SK-N-SH treated with all-trans-retinoic acid at 6 μM for 48 hours (cell line): ENCODE measurements around the gene PRUNE2.

ENCODE experiments used
- ATAC-seq: fragments of 200-7000 bp; cut with Tn5 transposase; 3 replicates; pipeline ENCODE4 v1.9.1; 2020; ENCODE audit warnings: mild to moderate bottlenecking, moderate library complexity
- ARNTL ChIP-seq: fragments of 450-650 bp; formaldehyde crosslinking; IDR thresholded peaks from 2 replicates; pipeline ENCODE4 v1.5.0; 2020; ENCODE audit warnings: low read depth, mild to moderate bottlenecking, moderate library complexity, borderline replicate concordance
- BACH2 ChIP-seq: fragments of 250-450 bp; sonication (Bioruptor Pico); IDR thresholded peaks from 2 replicates; pipeline ENCODE4 v1.9.0; 2021; ENCODE audit warnings: mild to moderate bottlenecking, borderline replicate concordance
- CSDC2 ChIP-seq: fragments of 250-450 bp; sonication (Bioruptor Pico); IDR thresholded peaks from 2 replicates; pipeline ENCODE4 v1.5.0; 2020; ENCODE audit warnings: mild to moderate bottlenecking, moderate library complexity
- ESRRG ChIP-seq: fragments of 250-450 bp; sonication (Bioruptor Pico); IDR thresholded peaks from 2 replicates; pipeline ENCODE4 v1.6.1; 2021; ENCODE audit warnings: mild to moderate bottlenecking
- RARB ChIP-seq: fragments of 250-450 bp; sonication (Bioruptor Pico); IDR thresholded peaks from 2 replicates; pipeline ENCODE4 v1.8.0; 2021; ENCODE audit warnings: mild to moderate bottlenecking, moderate library complexity
- TOX ChIP-seq: fragments of 250-450 bp; sonication (Bioruptor Pico); IDR thresholded peaks from 2 replicates; pipeline ENCODE4 v1.8.0; 2021; ENCODE audit warnings: mild to moderate bottlenecking, moderate library complexity, borderline replicate concordance
- ZFP30 ChIP-seq: fragments of 450-650 bp; formaldehyde crosslinking; IDR thresholded peaks from 2 replicates; pipeline ENCODE4 v1.5.0; 2022; ENCODE audit warnings: mild to moderate bottlenecking, moderate library complexity
- ZNF565 ChIP-seq: fragments of 450-650 bp; formaldehyde crosslinking; conservative IDR thresholded peaks from 2 replicates; pipeline ENCODE4 v1.5.0; 2020; ENCODE audit warnings: low read depth, mild to moderate bottlenecking, moderate library complexity
- ZNF8 ChIP-seq: fragments of 450-650 bp; formaldehyde crosslinking; IDR thresholded peaks from 2 replicates; pipeline ENCODE4 v1.5.0; 2020; ENCODE audit warnings: mild to moderate bottlenecking, moderate library complexity
- TF ChIP-seq, protein P1 (sequence below): fragments of 250-450 bp; sonication (Bioruptor Pico); IDR thresholded peaks from 2 replicates; pipeline ENCODE4 v1.5.1; 2021; ENCODE audit warnings: mild to moderate bottlenecking, moderate library complexity
- TF ChIP-seq, protein P2 (sequence below): fragments of 250-450 bp; sonication (Bioruptor Pico); IDR thresholded peaks from 2 replicates; pipeline ENCODE4 v1.5.1; 2020; ENCODE audit warnings: low read depth, mild to moderate bottlenecking, moderate library complexity
- TF ChIP-seq, protein P3 (sequence below): fragments of 250-450 bp; sonication (Bioruptor Pico); IDR thresholded peaks from 2 replicates; pipeline ENCODE4 v1.8.0; 2020; ENCODE audit warnings: mild to moderate bottlenecking, moderate library complexity, borderline replicate concordance
- TF ChIP-seq, protein P4 (sequence below): fragments of 250-450 bp; sonication (Bioruptor Pico); IDR thresholded peaks from 2 replicates; pipeline ENCODE4 v1.8.0; 2021; ENCODE audit warnings: low read depth, mild to moderate bottlenecking, moderate library complexity, borderline replicate concordance
- TF ChIP-seq, protein P5 (sequence below): fragments of 250-450 bp; sonication (Bioruptor Pico); IDR thresholded peaks from 2 replicates; pipeline ENCODE4 v1.5.0; 2020; ENCODE audit warnings: mild to moderate bottlenecking, moderate library complexity

The PRUNE2 gene

DNA sequence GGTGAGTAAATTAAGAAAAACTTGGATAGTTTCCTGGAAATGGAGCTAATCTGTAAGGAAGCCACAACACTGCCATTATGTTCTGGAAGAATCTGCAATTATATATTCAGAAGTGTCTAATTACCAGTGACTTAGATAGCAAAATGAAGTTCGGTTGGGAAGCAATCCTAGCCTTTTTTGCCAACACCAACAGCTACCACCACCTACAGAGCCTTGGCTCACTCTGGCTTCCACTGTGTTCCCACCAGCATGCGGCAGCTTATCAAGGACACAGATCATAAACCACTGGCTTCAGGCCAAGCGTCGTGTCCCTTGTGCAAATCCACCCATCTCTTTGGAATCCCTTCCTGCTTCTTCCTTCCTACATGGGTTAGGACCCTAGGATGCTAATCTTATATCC is 259.7 kb downstream of the PRUNE2 start:
- TF ChIP-seq, protein P1, sequence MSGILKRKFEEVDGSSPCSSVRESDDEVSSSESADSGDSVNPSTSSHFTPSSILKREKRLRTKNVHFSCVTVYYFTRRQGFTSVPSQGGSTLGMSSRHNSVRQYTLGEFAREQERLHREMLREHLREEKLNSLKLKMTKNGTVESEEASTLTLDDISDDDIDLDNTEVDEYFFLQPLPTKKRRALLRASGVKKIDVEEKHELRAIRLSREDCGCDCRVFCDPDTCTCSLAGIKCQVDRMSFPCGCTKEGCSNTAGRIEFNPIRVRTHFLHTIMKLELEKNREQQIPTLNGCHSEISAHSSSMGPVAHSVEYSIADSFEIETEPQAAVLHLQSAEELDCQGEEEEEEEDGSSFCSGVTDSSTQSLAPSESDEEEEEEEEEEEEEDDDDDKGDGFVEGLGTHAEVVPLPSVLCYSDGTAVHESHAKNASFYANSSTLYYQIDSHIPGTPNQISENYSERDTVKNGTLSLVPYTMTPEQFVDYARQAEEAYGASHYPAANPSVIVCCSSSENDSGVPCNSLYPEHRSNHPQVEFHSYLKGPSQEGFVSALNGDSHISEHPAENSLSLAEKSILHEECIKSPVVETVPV (CRISPR knock-in tag) = no peak
- no peak for TF ChIP-seq ZNF8 (CRISPR knock-in tag)
- TF ChIP-seq, protein P2, sequence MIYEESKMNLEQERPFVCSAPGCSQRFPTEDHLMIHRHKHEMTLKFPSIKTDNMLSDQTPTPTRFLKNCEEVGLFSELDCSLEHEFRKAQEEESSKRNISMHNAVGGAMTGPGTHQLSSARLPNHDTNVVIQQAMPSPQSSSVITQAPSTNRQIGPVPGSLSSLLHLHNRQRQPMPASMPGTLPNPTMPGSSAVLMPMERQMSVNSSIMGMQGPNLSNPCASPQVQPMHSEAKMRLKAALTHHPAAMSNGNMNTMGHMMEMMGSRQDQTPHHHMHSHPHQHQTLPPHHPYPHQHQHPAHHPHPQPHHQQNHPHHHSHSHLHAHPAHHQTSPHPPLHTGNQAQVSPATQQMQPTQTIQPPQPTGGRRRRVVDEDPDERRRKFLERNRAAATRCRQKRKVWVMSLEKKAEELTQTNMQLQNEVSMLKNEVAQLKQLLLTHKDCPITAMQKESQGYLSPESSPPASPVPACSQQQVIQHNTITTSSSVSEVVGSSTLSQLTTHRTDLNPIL = no peak
- TF ChIP-seq, protein P3, sequence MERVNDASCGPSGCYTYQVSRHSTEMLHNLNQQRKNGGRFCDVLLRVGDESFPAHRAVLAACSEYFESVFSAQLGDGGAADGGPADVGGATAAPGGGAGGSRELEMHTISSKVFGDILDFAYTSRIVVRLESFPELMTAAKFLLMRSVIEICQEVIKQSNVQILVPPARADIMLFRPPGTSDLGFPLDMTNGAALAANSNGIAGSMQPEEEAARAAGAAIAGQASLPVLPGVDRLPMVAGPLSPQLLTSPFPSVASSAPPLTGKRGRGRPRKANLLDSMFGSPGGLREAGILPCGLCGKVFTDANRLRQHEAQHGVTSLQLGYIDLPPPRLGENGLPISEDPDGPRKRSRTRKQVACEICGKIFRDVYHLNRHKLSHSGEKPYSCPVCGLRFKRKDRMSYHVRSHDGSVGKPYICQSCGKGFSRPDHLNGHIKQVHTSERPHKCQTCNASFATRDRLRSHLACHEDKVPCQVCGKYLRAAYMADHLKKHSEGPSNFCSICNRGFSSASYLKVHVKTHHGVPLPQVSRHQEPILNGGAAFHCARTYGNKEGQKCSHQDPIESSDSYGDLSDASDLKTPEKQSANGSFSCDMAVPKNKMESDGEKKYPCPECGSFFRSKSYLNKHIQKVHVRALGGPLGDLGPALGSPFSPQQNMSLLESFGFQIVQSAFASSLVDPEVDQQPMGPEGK (CRISPR knock-in tag) = no peak
- no peak for TF ChIP-seq BACH2 (CRISPR knock-in tag)
- no peak for TF ChIP-seq RARB (CRISPR knock-in tag)
- TF ChIP-seq, protein P4, sequence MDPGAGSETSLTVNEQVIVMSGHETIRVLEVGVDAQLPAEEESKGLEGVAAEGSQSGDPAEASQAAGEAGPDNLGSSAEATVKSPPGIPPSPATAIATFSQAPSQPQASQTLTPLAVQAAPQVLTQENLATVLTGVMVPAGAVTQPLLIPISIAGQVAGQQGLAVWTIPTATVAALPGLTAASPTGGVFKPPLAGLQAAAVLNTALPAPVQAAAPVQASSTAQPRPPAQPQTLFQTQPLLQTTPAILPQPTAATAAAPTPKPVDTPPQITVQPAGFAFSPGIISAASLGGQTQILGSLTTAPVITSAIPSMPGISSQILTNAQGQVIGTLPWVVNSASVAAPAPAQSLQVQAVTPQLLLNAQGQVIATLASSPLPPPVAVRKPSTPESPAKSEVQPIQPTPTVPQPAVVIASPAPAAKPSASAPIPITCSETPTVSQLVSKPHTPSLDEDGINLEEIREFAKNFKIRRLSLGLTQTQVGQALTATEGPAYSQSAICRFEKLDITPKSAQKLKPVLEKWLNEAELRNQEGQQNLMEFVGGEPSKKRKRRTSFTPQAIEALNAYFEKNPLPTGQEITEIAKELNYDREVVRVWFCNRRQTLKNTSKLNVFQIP (CRISPR knock-in tag) = no peak
- TF ChIP-seq TOX (CRISPR knock-in tag) = no peak
- TF ChIP-seq ZFP30 (CRISPR knock-in tag) = no peak
- no peak for TF ChIP-seq ESRRG
- no peak for TF ChIP-seq ZNF565 (CRISPR knock-in tag)
- ATAC-seq = no peak

DNA sequence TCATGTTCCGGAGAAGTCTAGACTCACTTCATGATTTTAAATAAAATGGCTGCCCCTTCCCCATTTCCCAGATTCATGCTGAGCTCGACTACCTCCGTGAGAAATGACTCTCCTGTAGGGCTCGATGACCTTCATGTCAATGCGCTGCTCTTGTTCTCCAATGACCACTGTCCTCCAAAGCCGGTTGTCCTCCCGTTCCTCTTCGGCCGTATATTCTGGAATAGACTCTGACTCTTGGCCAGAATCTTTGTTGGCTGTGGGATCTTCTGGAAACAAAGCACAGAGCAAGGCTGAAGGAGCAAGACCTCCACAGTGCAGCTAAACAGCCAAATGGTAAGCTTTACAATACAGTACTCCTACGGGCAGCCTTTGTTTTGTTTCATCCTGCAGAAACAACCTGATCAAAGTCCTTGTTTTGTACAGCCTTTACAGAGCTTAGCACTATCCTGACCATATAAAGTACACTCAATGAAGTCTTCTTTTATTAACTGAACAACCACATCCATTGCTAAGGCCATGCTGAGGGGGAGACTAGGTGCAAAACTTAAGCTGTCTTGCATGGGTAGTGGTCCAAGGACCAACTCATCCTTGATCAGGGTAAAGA is 261.2 kb downstream of the PRUNE2 start:
- no peak for TF ChIP-seq CSDC2 (CRISPR knock-in tag)
- no peak for ATAC-seq

DNA sequence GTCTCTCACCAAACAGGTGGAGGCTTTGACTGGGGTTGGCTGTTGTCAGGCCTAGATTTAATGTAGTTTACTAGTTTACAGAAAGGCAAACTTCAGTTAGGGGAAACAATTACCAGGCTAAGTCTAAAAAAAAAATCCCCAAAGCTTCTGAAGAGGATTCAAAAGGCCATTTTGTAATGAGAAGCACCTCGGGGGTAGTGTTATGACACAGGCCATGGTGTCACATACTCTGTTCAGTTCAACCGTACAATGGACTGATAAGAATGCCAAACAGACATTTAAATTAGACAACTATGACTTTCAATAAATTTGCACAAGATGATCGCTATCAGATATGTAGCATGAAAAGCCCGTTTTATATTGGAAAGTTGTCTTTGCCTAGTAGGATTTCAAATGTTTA is 261.7 kb downstream of the PRUNE2 start:
- no peak for ATAC-seq
- TF ChIP-seq TOX (CRISPR knock-in tag) (no peak), CSDC2 (CRISPR knock-in tag) (no peak), ESRRG (no peak), ARNTL (CRISPR knock-in tag) (no peak), ZFP30 (CRISPR knock-in tag) (no peak)
- TF ChIP-seq, protein P4 (CRISPR knock-in tag) = no peak
- TF ChIP-seq, protein P1 (CRISPR knock-in tag) = no peak
- TF ChIP-seq, protein P5, sequence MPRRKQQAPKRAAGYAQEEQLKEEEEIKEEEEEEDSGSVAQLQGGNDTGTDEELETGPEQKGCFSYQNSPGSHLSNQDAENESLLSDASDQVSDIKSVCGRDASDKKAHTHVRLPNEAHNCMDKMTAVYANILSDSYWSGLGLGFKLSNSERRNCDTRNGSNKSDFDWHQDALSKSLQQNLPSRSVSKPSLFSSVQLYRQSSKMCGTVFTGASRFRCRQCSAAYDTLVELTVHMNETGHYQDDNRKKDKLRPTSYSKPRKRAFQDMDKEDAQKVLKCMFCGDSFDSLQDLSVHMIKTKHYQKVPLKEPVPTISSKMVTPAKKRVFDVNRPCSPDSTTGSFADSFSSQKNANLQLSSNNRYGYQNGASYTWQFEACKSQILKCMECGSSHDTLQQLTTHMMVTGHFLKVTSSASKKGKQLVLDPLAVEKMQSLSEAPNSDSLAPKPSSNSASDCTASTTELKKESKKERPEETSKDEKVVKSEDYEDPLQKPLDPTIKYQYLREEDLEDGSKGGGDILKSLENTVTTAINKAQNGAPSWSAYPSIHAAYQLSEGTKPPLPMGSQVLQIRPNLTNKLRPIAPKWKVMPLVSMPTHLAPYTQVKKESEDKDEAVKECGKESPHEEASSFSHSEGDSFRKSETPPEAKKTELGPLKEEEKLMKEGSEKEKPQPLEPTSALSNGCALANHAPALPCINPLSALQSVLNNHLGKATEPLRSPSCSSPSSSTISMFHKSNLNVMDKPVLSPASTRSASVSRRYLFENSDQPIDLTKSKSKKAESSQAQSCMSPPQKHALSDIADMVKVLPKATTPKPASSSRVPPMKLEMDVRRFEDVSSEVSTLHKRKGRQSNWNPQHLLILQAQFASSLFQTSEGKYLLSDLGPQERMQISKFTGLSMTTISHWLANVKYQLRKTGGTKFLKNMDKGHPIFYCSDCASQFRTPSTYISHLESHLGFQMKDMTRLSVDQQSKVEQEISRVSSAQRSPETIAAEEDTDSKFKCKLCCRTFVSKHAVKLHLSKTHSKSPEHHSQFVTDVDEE (CRISPR knock-in tag) = no peak
- TF ChIP-seq, protein P3 (CRISPR knock-in tag) = no peak
